Omental fat pad (tissue), 4 donors: ENCODE data around the gene MACROD1. TPM values are rescaled to one million over a fixed set of nuclear protein-coding genes. Genes with fewer than 3 reads are reported as not detected.
"Not testable (repeated sequence)": the region's sequence is repeated elsewhere in the genome, so short reads cannot be mapped to it uniquely, and the experiment has no call there.

Source experiments
- ATAC-seq: fragments of 150-250 bp; one replicate; pipeline ENCODE4 v1.9.1; 2016; ENCODE audit warnings: mild to moderate bottlenecking, moderate library complexity; ENCODE audit not compliant: low FRiP score
- DNase-seq: peaks from one replicate; pipeline ENCODE4 v3.0.0-alpha.2; 2019; ENCODE audit warnings: low spot score
- total RNA-seq, 4 donors: library from RNA; depleted of rRNA; stranded (reverse); fragments of >200 nt; gene quantifications; one replicate each; pipeline ENCODE4 v1.1.0, GENCODE V29; 2016
- TF ChIP-seq, protein P1 (sequence below), 3 donors: fragments of 450-650 bp; IDR thresholded peaks; one replicate each; pipeline ENCODE4 v1.5.1; 2016 to 2017; ENCODE audit warnings: antibody characterized with exemption in 3 of 3, mild to moderate bottlenecking in 3 of 3, moderate library complexity in 2 of 3

The MACROD1 gene
- total RNA-seq, 4 donors from 2014 or later, result 13.8 to 40.9 (median 26.2) TPM

GRCh38 chr11:64163951-64164350, 2.0 kb downstream of the MACROD1 start:
- ATAC-seq, result no peak
- TF ChIP-seq, protein P1, sequence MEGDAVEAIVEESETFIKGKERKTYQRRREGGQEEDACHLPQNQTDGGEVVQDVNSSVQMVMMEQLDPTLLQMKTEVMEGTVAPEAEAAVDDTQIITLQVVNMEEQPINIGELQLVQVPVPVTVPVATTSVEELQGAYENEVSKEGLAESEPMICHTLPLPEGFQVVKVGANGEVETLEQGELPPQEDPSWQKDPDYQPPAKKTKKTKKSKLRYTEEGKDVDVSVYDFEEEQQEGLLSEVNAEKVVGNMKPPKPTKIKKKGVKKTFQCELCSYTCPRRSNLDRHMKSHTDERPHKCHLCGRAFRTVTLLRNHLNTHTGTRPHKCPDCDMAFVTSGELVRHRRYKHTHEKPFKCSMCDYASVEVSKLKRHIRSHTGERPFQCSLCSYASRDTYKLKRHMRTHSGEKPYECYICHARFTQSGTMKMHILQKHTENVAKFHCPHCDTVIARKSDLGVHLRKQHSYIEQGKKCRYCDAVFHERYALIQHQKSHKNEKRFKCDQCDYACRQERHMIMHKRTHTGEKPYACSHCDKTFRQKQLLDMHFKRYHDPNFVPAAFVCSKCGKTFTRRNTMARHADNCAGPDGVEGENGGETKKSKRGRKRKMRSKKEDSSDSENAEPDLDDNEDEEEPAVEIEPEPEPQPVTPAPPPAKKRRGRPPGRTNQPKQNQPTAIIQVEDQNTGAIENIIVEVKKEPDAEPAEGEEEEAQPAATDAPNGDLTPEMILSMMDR (IDR thresholded peaks at IDR 0.05), result no peak

GRCh38 chr11:64162769-64163168, 3.1 kb downstream of the MACROD1 start:
- not testable (repeated sequence) for DNase-seq

More at GRCh38 chr11:64163951-64164350, 2.0 kb downstream of the MACROD1 start:
- no peak for DNase-seq

DNA sequence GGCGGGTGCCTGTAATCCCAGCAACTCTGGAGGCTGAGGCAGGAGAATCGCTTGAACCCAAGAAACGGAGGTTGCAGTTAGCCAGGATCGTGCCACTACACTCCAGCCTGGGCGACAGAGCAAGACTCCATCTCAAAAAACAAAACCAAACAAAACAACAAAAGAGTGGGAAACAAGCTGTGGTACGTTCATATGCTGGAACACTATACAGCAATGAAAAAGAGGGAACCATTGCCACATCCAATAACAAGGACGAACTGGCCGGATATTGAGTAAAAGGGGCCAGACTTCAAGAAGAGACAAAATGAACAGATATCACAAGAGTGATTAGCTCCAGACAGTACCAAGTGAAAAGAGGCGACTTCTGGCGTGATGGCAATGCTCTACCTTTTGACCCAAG, 4.9 kb downstream of the MACROD1 start:
- TF ChIP-seq, protein P1 (IDR thresholded peaks at IDR 0.05), result no peak
- ATAC-seq, result no peak
- no peak for DNase-seq

More at GRCh38 chr11:64162769-64163168, 3.1 kb downstream of the MACROD1 start:
- ATAC-seq, result not testable (repeated sequence)

DNA sequence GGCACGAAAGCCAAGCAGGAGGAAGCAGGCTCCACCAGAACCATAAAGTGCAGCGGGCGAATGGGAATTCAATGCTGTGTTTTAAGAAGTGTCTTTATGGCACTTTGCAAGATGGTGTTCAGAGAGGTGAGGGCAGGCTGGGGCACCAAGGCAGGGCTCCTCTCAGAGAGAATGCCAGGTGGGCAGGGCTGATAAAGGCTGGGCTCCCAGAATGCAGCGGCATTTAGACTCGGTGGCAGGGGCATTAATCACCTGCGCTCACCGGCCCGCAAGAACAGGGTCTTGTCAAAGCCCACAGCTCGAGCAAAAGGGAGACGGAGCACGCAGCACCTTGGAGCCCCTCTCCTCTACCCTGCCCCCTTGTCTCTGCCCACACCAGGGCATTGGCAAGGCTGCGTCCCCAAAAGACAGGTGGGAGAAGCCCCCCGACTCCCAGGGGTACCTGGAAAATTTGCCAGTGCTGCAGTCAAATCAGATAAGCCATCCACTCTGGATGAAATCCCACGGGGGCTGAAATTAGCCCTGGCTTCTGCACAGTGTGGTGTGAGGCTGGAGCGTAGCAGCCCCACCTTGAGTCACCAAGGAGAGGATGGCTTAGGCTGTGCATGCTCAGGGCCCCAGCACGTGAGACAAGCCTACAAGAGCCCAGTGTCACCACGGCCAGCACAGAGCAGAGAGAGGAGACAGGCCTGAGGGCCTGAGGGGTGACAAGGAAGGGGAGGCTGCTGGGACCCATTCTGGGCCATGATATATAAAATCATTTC, 8.1 kb downstream of the MACROD1 start:
- ATAC-seq (no peak), DNase-seq (no peak)
- TF ChIP-seq, protein P1 (IDR thresholded peaks at IDR 0.05), result no peak

GRCh38 chr11:64156235-64157011, 9.5 kb downstream of the MACROD1 start:
- no peak for DNase-seq
- TF ChIP-seq, protein P1 (IDR thresholded peaks at IDR 0.05), result no peak
- no peak for ATAC-seq

GRCh38 chr11:64153812-64154211, 12.1 kb downstream of the MACROD1 start:
- ATAC-seq (no peak), DNase-seq (no peak)
- TF ChIP-seq, protein P1 (IDR thresholded peaks at IDR 0.05), result no peak

GRCh38 chr11:64152841-64153691, 12.8 kb downstream of the MACROD1 start:
- DNase-seq (peak; percentile 32), ATAC-seq (peak; percentile 83)
- TF ChIP-seq, protein P1 (IDR thresholded peaks at IDR 0.05), result peak in 2 of 3 donors; percentile 34 to 88
